PC-3 (cell line): Measurements from ENCODE around the gene RGS14.

Source experiments
- CTCF ChIP-seq: fragments of 300-600 bp; sonication (generic); conservative IDR thresholded peaks from 2 replicates; pipeline ENCODE4 v1.5.1; 2017; ENCODE audit warnings: antibody characterized with exemption, low read depth, mild to moderate bottlenecking, low read length
- EZH2 ChIP-seq: fragments of 300-600 bp; sonication (generic); IDR thresholded peaks from one replicate; pipeline ENCODE4 v1.6.1; 2017; ENCODE audit warnings: antibody characterized with exemption, mild to moderate bottlenecking, low read length; ENCODE audit not compliant: unreplicated experiment
- EZH2phosphoT487 ChIP-seq: fragments of 300-600 bp; sonication (generic); IDR thresholded peaks from 2 replicates; pipeline ENCODE4 v1.6.1; 2018; ENCODE audit warnings: mild to moderate bottlenecking, antibody characterized with exemption, low read length, borderline replicate concordance

- TF ChIP-seq CTCF (no peak), EZH2 (no peak), EZH2phosphoT487 (no peak)
Observed at GRCh38 chr5:177349362-177349647, 8.4 kb upstream of the RGS14 start.
